ENCODE results near the gene DMRT1.

DNA sequence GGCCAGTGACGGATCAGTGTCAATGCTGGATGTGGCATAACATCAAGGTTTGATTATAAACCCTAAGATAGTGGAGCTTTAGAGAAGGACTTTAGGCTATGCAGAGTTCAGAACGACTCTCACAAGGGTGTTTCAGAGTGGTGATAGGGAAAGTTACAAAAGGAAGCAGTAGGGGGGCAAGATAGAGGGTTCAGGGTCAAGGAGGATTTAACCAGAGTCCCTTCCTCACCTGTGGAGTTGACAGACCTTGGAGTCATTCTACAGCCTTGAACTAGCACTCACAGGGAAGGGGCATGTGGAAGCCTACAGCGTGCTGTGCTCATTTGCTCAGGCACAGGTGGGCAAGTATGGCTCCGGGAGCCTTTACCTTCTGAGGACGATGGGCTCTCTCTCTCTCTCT lies 7.9 kb downstream of the DMRT1 start:
- TF ChIP-seq, protein P1, sequence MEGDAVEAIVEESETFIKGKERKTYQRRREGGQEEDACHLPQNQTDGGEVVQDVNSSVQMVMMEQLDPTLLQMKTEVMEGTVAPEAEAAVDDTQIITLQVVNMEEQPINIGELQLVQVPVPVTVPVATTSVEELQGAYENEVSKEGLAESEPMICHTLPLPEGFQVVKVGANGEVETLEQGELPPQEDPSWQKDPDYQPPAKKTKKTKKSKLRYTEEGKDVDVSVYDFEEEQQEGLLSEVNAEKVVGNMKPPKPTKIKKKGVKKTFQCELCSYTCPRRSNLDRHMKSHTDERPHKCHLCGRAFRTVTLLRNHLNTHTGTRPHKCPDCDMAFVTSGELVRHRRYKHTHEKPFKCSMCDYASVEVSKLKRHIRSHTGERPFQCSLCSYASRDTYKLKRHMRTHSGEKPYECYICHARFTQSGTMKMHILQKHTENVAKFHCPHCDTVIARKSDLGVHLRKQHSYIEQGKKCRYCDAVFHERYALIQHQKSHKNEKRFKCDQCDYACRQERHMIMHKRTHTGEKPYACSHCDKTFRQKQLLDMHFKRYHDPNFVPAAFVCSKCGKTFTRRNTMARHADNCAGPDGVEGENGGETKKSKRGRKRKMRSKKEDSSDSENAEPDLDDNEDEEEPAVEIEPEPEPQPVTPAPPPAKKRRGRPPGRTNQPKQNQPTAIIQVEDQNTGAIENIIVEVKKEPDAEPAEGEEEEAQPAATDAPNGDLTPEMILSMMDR (IDR thresholded peaks at IDR 0.05) = no peak
- TF ChIP-seq POLR2A (IDR thresholded peaks at IDR 0.05) = no peak

Measured in heart left ventricle (tissue), 13 donors.